ENCODE results near the gene TMEM130.

TMEM130 gene

GRCh38 chr7:98869597-98870120, at the start of gene TMEM130:
Gene TMEM130, minus strand, starts transcription at chr7:98870014. Its CDS starts 153 bp downstream, at chr7:98869861.
- no peak for DNase-seq

- no peak for DNase-seq
Measured at GRCh38 chr7:98917331-98917730, 47.5 kb upstream of the TMEM130 start.

- no peak for DNase-seq
Measured at GRCh38 chr7:98913612-98914011, 43.8 kb upstream of the TMEM130 start.

- DNase-seq = no peak
Measured at GRCh38 chr7:98913026-98913425, 43.2 kb upstream of the TMEM130 start.

GRCh38 chr7:98911916-98912315, 42.1 kb upstream of the TMEM130 start:
- no peak for DNase-seq

GRCh38 chr7:98910427-98910826, 40.6 kb upstream of the TMEM130 start:
- DNase-seq = no peak

- DNase-seq = no peak
Measured at GRCh38 chr7:98909487-98909886, 39.7 kb upstream of the TMEM130 start.

- no peak for DNase-seq
Measured at GRCh38 chr7:98908585-98908984, 38.8 kb upstream of the TMEM130 start.

GRCh38 chr7:98907570-98907969, 37.8 kb upstream of the TMEM130 start:
- no peak for DNase-seq

GRCh38 chr7:98903246-98903645, 33.4 kb upstream of the TMEM130 start:
- no peak for DNase-seq

- no peak for DNase-seq
Measured at GRCh38 chr7:98902523-98902922, 32.7 kb upstream of the TMEM130 start.

GRCh38 chr7:98900815-98901214, 31.0 kb upstream of the TMEM130 start:
- DNase-seq = no peak

- no peak for DNase-seq
Measured at GRCh38 chr7:98899816-98900215, 30.0 kb upstream of the TMEM130 start.

GRCh38 chr7:98892609-98893008, 22.8 kb upstream of the TMEM130 start:
- no peak for DNase-seq

GRCh38 chr7:98887038-98887437, 17.2 kb upstream of the TMEM130 start:
- no peak for DNase-seq

GRCh38 chr7:98884416-98884815, 14.6 kb upstream of the TMEM130 start:
- no peak for DNase-seq

GRCh38 chr7:98881561-98882315, 11.9 kb upstream of the TMEM130 start:
- DNase-seq = no peak

GRCh38 chr7:98880485-98880884, 10.7 kb upstream of the TMEM130 start:
- DNase-seq = no peak

- no peak for DNase-seq
Measured at GRCh38 chr7:98879979-98880315, 10.1 kb upstream of the TMEM130 start.

- no peak for DNase-seq
Measured at GRCh38 chr7:98879198-98879978, 9.6 kb upstream of the TMEM130 start.

- DNase-seq = peak; percentile 33
Measured at GRCh38 chr7:98878365-98879197, 8.8 kb upstream of the TMEM130 start, which contains the start of gene TRRAP. Gene TRRAP, plus strand, starts transcription at chr7:98878532. Its CDS starts 2,619 bp downstream, at chr7:98881151.

GRCh38 chr7:98877692-98878364, 8.0 kb upstream of the TMEM130 start:
- no peak for DNase-seq
